Heart left ventricle (tissue), 13 donors: ENCODE results near the gene GJB4.

Source experiments
- CTCF ChIP-seq, 12 donors: fragments of 200-600 bp; sonication (generic) in 4 of 12; IDR thresholded peaks; one replicate each; pipeline versions ENCODE4 v1.5.0 to v1.8.0; 2018 to 2022; ENCODE audit warnings: antibody characterized with exemption in 12 of 12, mild to moderate bottlenecking in 5 of 12
- POLR2A ChIP-seq, 2 donors: fragments of 450-650 bp; IDR thresholded peaks; one replicate each; pipeline ENCODE4 v1.6.1; 2017; ENCODE audit warnings: antibody characterized with exemption in 2 of 2, mild to moderate bottlenecking in 2 of 2, moderate library complexity in 2 of 2
- donor health status: ischemic (EF 13 %, LVEDD 7.1; RV severe dilation, severe dysfunction).
- donor health status: DM: no; HTN: yes; CAD: no.
- donor health status: DM: no; HTN: no; CAD: no.
- donor health status: ischemic (EF 25% LVEDD 6.9; RV normal size, moderate dysfunction).
- donor health status: ischemic (EF 25% LVEDD 5.7; RV mildly dilated, moderate dysfunction).
- donor health status: ischemic (EF 35%, LVEDD 5.7; RV mildly dilated, moderate dysfunction).
- donor health status: nonischemic (EF 11% LVEDD 7.7; RV severe dilation, severe dysfunction).
- donor health status: DM: yes; HTN: yes; CAD: no.
- donor health status: PGD.
- donor health status: ischemic (EF 29% LVEDD 5.4; RV normal size, mild dysfunction).
- donor health status: nonischemic (EF 23%, LVEDD 6.1; RV moderate dilation, normal function).

GRCh38 chr1:34747638-34747941, 11.9 kb upstream of the GJB4 start:
- TF ChIP-seq CTCF (IDR thresholded peaks at IDR 0.05) (no peak), POLR2A (IDR thresholded peaks at IDR 0.05) (no peak)
